ENCODE results near the gene SMYD5. TPM values are rescaled to one million over a fixed set of nuclear protein-coding genes. Genes with fewer than 3 reads are reported as not detected.

The SMYD5 gene
- total RNA-seq, 1 experiment from 2014 or later, result 37.4 TPM

GRCh38 chr2:73185965-73186364 is 28.1 kb upstream of the SMYD5 start (continued):
- TF ChIP-seq ZNF274 (IDR thresholded peaks at IDR 0.05; ENCODE audit: low read depth, low read length) (no peak), JUND (IDR thresholded peaks at IDR 0.05) (no peak), SIN3A (IDR thresholded peaks at IDR 0.05; ENCODE audit: low read depth) (no peak), REST (IDR thresholded peaks at IDR 0.05; ENCODE audit: low read depth) (no peak), SRF (IDR thresholded peaks at IDR 0.05; ENCODE audit: low read depth) (no peak), FOSL1 (IDR thresholded peaks at IDR 0.05; ENCODE audit: low read depth) (no peak), YY1 (IDR thresholded peaks at IDR 0.05; ENCODE audit: extremely low read depth, insufficient replicate concordance, low read depth, low read length) (no peak)

DNA sequence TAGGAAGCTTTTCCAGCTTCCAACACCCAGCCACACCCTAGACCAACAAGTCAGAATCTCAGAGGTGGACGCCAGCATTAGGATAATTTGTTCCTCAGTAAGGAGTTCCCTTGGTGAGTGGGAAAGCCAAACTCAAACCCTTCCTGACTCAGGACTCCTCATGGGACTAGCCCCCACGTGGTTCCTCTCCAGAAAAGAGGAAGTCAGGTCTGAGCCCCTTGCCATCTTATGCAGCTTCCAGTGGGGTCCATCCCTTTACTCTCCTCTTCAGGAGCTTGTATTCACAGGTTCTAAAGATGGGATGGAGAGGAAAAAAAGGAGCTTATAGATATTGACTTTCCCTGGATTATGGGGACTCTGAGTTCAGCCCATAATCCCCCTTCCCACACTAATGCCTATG is 26.5 kb upstream of the SMYD5 start:
- POLR2A ChIA-PET, result no interaction called here

More for the DNA sequence above, 26.5 kb upstream of the SMYD5 start:
- Histone ChIP-seq H3K9me3 (ENCODE audit: control insufficient read depth in 1 of 2, insufficient read depth in 1 of 2, low read depth in 1 of 2, low read length in 2 of 2) (no peaks in the 10 kb centered on the region), H3K4me1 (ENCODE audit: control insufficient read depth in 1 of 2, insufficient read depth in 2 of 2, low read length in 2 of 2) (no peaks in the 10 kb centered on the region), H2AFZ (ENCODE audit: low read depth, low read length, poor library complexity, severe bottlenecking) (no peak overlapping the region), H3K36me3 (ENCODE audit: control insufficient read depth in 1 of 2, insufficient read depth in 2 of 2, low read length in 2 of 2) (no peaks in the 10 kb centered on the region), H3K27ac (ENCODE audit: low read depth, low read length) (no peak overlapping the region), H3K4me2 (ENCODE audit: low read length) (no peak overlapping the region), H3K4me3 (replicated peaks in 1 of 2; ENCODE audit: low read depth in 1 of 2, low read length in 2 of 2) (no peak overlapping the region), H3K79me2 (ENCODE audit: insufficient read depth, low read length) (no peaks in the 10 kb centered on the region), H3K27me3 (ENCODE audit: insufficient read depth, low read length) (peaks cover 13% of the 10 kb centered on the region; the same call in 1 of the 2 replicates), H3K9ac (ENCODE audit: low read length) (no peak overlapping the region), H4K20me1 (ENCODE audit: insufficient read depth) (no peaks in the 10 kb centered on the region), H3K9me2 (ENCODE audit: insufficient read depth) (no peaks in the 10 kb centered on the region)
- TF ChIP-seq EZH2 (IDR thresholded peaks at IDR 0.05) (no peak), SRF (IDR thresholded peaks at IDR 0.05; ENCODE audit: low read depth) (no peak), MAX (IDR thresholded peaks at IDR 0.05) (no peak)
- TF ChIP-seq, protein P1, sequence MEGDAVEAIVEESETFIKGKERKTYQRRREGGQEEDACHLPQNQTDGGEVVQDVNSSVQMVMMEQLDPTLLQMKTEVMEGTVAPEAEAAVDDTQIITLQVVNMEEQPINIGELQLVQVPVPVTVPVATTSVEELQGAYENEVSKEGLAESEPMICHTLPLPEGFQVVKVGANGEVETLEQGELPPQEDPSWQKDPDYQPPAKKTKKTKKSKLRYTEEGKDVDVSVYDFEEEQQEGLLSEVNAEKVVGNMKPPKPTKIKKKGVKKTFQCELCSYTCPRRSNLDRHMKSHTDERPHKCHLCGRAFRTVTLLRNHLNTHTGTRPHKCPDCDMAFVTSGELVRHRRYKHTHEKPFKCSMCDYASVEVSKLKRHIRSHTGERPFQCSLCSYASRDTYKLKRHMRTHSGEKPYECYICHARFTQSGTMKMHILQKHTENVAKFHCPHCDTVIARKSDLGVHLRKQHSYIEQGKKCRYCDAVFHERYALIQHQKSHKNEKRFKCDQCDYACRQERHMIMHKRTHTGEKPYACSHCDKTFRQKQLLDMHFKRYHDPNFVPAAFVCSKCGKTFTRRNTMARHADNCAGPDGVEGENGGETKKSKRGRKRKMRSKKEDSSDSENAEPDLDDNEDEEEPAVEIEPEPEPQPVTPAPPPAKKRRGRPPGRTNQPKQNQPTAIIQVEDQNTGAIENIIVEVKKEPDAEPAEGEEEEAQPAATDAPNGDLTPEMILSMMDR (IDR thresholded peaks at IDR 0.05 in 2 of 3, conservative IDR thresholded peaks at IDR 0.05 in 1 of 3; ENCODE audit: borderline replicate concordance in 1 of 3, insufficient read depth in 1 of 3, low read depth in 2 of 3, low read length in 2 of 3), result no peak
- ChIA-PET RAD21 (ENCODE audit: low non-redundant PET in 1 of 2, low total read pairs in 2 of 2, uncharacterized antibody in 2 of 2, unreplicated experiment in 2 of 2) (no interaction called here), CTCF (interaction anchor here (3.2 kb wide), 1 partner anchor 10 kb away, joined by 14 read pairs; no protein-coding TSS in a partner anchor)
- DNase-seq (ENCODE audit: low read depth, low spot score) (no peak), ATAC-seq (no peak)
- no TSS peak for BruUV-seq (replicated peaks)
- intact Hi-C loops (cut with micrococcal nuclease), result no loop called here
